IMR-90 (cell line): ENCODE results near the gene S1PR1. TPM values are rescaled to one million over a fixed set of nuclear protein-coding genes. Genes with fewer than 3 reads are reported as not detected.

Source experiments
- ATAC-seq: fragments of 200-7000 bp; cut with Tn5 transposase; 2 replicates; pipeline ENCODE4 v1.9.1; 2020; ENCODE audit warnings: low read depth, mild to moderate bottlenecking, moderate library complexity
- BruUV-seq: library from RNA; stranded (reverse); fragments of 400-500 nt; replicated peaks from 2 replicates; lab custom pipeline; 2021; lab: Mats Ljungman, UMichigan
- CTCF ChIA-PET: fragments of 300-600 bp; formaldehyde crosslinking; extraction: SDS; loops from one replicate; lab custom pipeline; 2021; ENCODE audit warnings: antibody characterized with exemption; lab: Yijun Ruan, JAX
- POLR2A ChIA-PET: fragments of 300-600 bp; sonication (Branson Sonifier 250); formaldehyde crosslinking; loops from one replicate; lab custom pipeline; 2022; ENCODE audit warnings: antibody characterized with exemption; ENCODE audit not compliant: unreplicated experiment; lab: Charles Lee
- DNase-seq: peaks from one replicate; pipeline ENCODE4 v3.0.0; 2013
- H2AFZ ChIP-seq: replicated peaks from 2 replicates; pipeline ENCODE3; 2013; ENCODE audit warnings: low read length, mild to moderate bottlenecking; ENCODE audit not compliant: poor library complexity
- H2AK5ac ChIP-seq: 2 replicates; pipeline ENCODE4 v1.6.1; 2013; ENCODE audit warnings: low read depth, low read length, inconsistent platforms
- H2AK9ac ChIP-seq: replicated peaks from 2 replicates; pipeline ENCODE3; 2013; ENCODE audit warnings: mild to moderate bottlenecking, low read depth, low read length, moderate library complexity; ENCODE audit not compliant: poor library complexity
- H2BK120ac ChIP-seq: 2 replicates; pipeline ENCODE4 v1.6.1; 2013; ENCODE audit warnings: low read depth, low read length, inconsistent platforms
- H2BK15ac ChIP-seq: 3 replicates; pipeline ENCODE4 v1.6.1; 2013; ENCODE audit warnings: low read depth, low read length, inconsistent platforms
- H2BK20ac ChIP-seq: 2 replicates; pipeline ENCODE4 v1.6.1; 2013; ENCODE audit warnings: low read depth, mild to moderate bottlenecking, inconsistent platforms, low read length, moderate library complexity
- H2BK5ac ChIP-seq: 2 replicates; pipeline ENCODE4 v1.6.1; 2013; ENCODE audit warnings: mild to moderate bottlenecking, low read depth, low read length, inconsistent platforms; ENCODE audit not compliant: poor library complexity, severe bottlenecking
- H3K14ac ChIP-seq: replicated peaks from 2 replicates; pipeline ENCODE4 v1.6.1; 2013; ENCODE audit warnings: low read depth, low read length, inconsistent platforms
- H3K18ac ChIP-seq: 2 replicates; pipeline ENCODE4 v1.6.1; 2013; ENCODE audit warnings: low read depth, low read length, control low read depth
- H3K23ac ChIP-seq: 2 replicates; pipeline ENCODE4 v1.6.1; 2013; ENCODE audit warnings: low read depth, low read length, inconsistent platforms
- H3K27ac ChIP-seq: 2 replicates; pipeline ENCODE4 v1.5.1; 2013; ENCODE audit warnings: mild to moderate bottlenecking, control low read depth, low read length; ENCODE audit not compliant: insufficient read depth
- H3K27me3 ChIP-seq: 2 replicates; pipeline ENCODE4 v1.6.1; 2013; ENCODE audit warnings: low read length; ENCODE audit not compliant: control insufficient read depth, insufficient read depth
- H3K36me3 ChIP-seq: 2 replicates; pipeline ENCODE4 v1.6.1; 2013; ENCODE audit warnings: low read length, mixed read lengths; ENCODE audit not compliant: control insufficient read depth, insufficient read depth
- H3K4ac ChIP-seq: 2 replicates; pipeline ENCODE4 v1.6.1; 2013; ENCODE audit warnings: low read depth, low read length, inconsistent platforms
- H3K4me1 ChIP-seq: 2 replicates; pipeline ENCODE4 v1.6.1; 2013; ENCODE audit warnings: low read length, mixed read lengths; ENCODE audit not compliant: control insufficient read depth, insufficient read depth
- H3K4me2 ChIP-seq: 2 replicates; pipeline ENCODE4 v1.6.1; 2013; ENCODE audit warnings: low read depth, mild to moderate bottlenecking, control low read depth, low read length, moderate library complexity
- H3K4me3 ChIP-seq: 2 replicates; pipeline ENCODE4 v1.5.1; 2013; ENCODE audit warnings: low read depth, mild to moderate bottlenecking, control low read depth, low read length, moderate library complexity; ENCODE audit not compliant: insufficient read depth
- H3K56ac ChIP-seq: 2 replicates; pipeline ENCODE4 v1.6.1; 2013; ENCODE audit warnings: low read length, inconsistent platforms; ENCODE audit not compliant: insufficient read depth; ENCODE audit errors: extremely low read depth
- H3K79me1 ChIP-seq, 2 experiments: 2 replicates each; pipeline ENCODE4 v1.6.1; 2013; ENCODE audit warnings: low read length in 2 of 2, inconsistent platforms in 1 of 2, low read depth in 1 of 2
- H3K9ac ChIP-seq: 2 replicates; pipeline ENCODE4 v1.6.1; 2013; ENCODE audit warnings: low read depth, low read length, control low read depth
- H3K9me1 ChIP-seq: 2 replicates; pipeline ENCODE4 v1.6.1; 2013; ENCODE audit warnings: low read length, inconsistent platforms; ENCODE audit not compliant: insufficient read depth
- H3K9me3 ChIP-seq: 2 replicates; pipeline ENCODE4 v1.6.1; 2013; ENCODE audit warnings: low read length; ENCODE audit not compliant: control insufficient read depth, insufficient read depth
- H4K20me1 ChIP-seq: 2 replicates; pipeline ENCODE4 v1.6.1; 2013; ENCODE audit warnings: low read length, inconsistent platforms; ENCODE audit not compliant: insufficient read depth
- H4K5ac ChIP-seq: 2 replicates; pipeline ENCODE4 v1.6.1; 2013; ENCODE audit warnings: mild to moderate bottlenecking, low read depth, low read length, control low read depth
- H4K8ac ChIP-seq, 2 experiments: 2 replicates each; pipeline ENCODE4 v1.6.1; 2013; ENCODE audit warnings: low read depth in 2 of 2, low read length in 2 of 2, control low read depth in 1 of 2, inconsistent platforms in 1 of 2
- H4K91ac ChIP-seq: 2 replicates; pipeline ENCODE4 v1.6.1; 2013; ENCODE audit warnings: low read depth, low read length, inconsistent platforms; ENCODE audit not compliant: insufficient read depth
- BHLHE40 ChIP-seq: fragments of 150-350 bp; IDR thresholded peaks from 2 replicates; pipeline ENCODE4 v1.6.1; 2016; ENCODE audit warnings: mild to moderate bottlenecking, low read depth, low read length
- CEBPB ChIP-seq: IDR thresholded peaks from 2 replicates; pipeline ENCODE4 v1.6.1; 2012; ENCODE audit warnings: low read depth, low read length, improper control_type of control experiment
- CHD1 ChIP-seq: IDR thresholded peaks from 2 replicates; pipeline ENCODE4 v1.6.1; 2012; ENCODE audit warnings: low read depth, low read length, improper control_type of control experiment
- CTCF ChIP-seq: conservative IDR thresholded peaks from 2 replicates; pipeline ENCODE4 v1.5.1; 2012; ENCODE audit warnings: mild to moderate bottlenecking, low read depth, low read length, improper control_type of control experiment
- FOS ChIP-seq: fragments of 150-350 bp; IDR thresholded peaks from 2 replicates; pipeline ENCODE4 v1.6.1; 2016; ENCODE audit warnings: low read depth, low read length
- MAFK ChIP-seq: IDR thresholded peaks from 2 replicates; pipeline ENCODE4 v1.6.1; 2012; ENCODE audit warnings: low read depth, low read length, improper control_type of control experiment
- MAZ ChIP-seq: IDR thresholded peaks from 2 replicates; pipeline ENCODE4 v1.6.1; 2012; ENCODE audit warnings: low read depth, mild to moderate bottlenecking, low read length, improper control_type of control experiment, moderate library complexity, borderline replicate concordance
- MXI1 ChIP-seq: IDR thresholded peaks from 2 replicates; pipeline ENCODE4 v1.6.1; 2012; ENCODE audit warnings: low read depth, mild to moderate bottlenecking, low read length, moderate library complexity, borderline replicate concordance
- NFE2L2 ChIP-seq: fragments of 150-350 bp; IDR thresholded peaks from 2 replicates; pipeline ENCODE4 v1.6.1; 2016; ENCODE audit warnings: low read depth, mild to moderate bottlenecking, low read length
- POLR2A ChIP-seq: IDR thresholded peaks from 2 replicates; pipeline ENCODE4 v1.6.1; 2012; ENCODE audit warnings: mild to moderate bottlenecking, low read depth, low read length
- RAD21 ChIP-seq: IDR thresholded peaks from 2 replicates; pipeline ENCODE4 v1.6.1; 2012; ENCODE audit warnings: low read length, improper control_type of control experiment
- RCOR1 ChIP-seq: IDR thresholded peaks from 2 replicates; pipeline ENCODE4 v1.6.1; 2012; ENCODE audit warnings: mild to moderate bottlenecking, low read length, improper control_type of control experiment; ENCODE audit not compliant: insufficient replicate concordance
- RFX5 ChIP-seq: IDR thresholded peaks from 2 replicates; pipeline ENCODE4 v1.8.0; 2012; ENCODE audit warnings: low read depth, mild to moderate bottlenecking, low read length, moderate library complexity
- SMC3 ChIP-seq: fragments of 150-350 bp; IDR thresholded peaks from 2 replicates; pipeline ENCODE4 v1.6.1; 2016; ENCODE audit warnings: low read depth, mild to moderate bottlenecking, antibody characterized with exemption, low read length, moderate library complexity
- USF2 ChIP-seq: fragments of 150-350 bp; IDR thresholded peaks from 2 replicates; pipeline ENCODE4 v1.6.1; 2017; ENCODE audit warnings: mild to moderate bottlenecking, antibody characterized with exemption, low read length, low read depth
- WGBS, 2 experiments: methylation state at CpG; one replicate each; pipeline versions ENCODE4 v1.1.5 to v1.1.7; 2013; ENCODE audit warnings: missing lambda C conversion rate in 2 of 2; ENCODE audit not compliant: insufficient read length in 1 of 2; ENCODE audit errors: extremely low coverage in 2 of 2; 5-methylcytosine and 5-hydroxymethylcytosine counted together
- dilution Hi-C: fragments of 300-500 bp; cut with HindIII; formaldehyde crosslinking; loops from one replicate; pipeline ENCODE4 v1.14.3; 2018; ENCODE audit warnings: low sequenced_read_pairs; ENCODE audit not compliant: unreplicated experiment
- in situ Hi-C: fragments of 300-500 bp; cut with MboI; formaldehyde crosslinking; loops from 3 replicates; pipeline ENCODE4 v1.14.3; 2019; ENCODE audit warnings: low sequenced_read_pairs, inconsistent platforms, mixed read lengths
- intact Hi-C: fragments of 100-400 bp; cut with micrococcal nuclease; formaldehyde crosslinking; loops from 2 replicates; pipeline ENCODE4 v1.10.0; 2022
- polyA plus RNA-seq, 3 experiments: library from polyadenylated mRNA; depleted of rRNA; stranded (reverse); fragments of >200 nt; gene quantifications; 2 replicates each; pipeline ENCODE4 v1.2.3, GENCODE V29; 2012; ENCODE audit warnings: low replicate concordance in 1 of 3
- total RNA-seq: library from RNA; depleted of rRNA; stranded (reverse); fragments of >200 nt; gene quantifications from 2 replicates; pipeline ENCODE4 v1.2.3, GENCODE V29; 2012
- TF ChIP-seq, protein P1 (sequence below): fragments of 150-350 bp; IDR thresholded peaks from 2 replicates; pipeline ENCODE4 v1.6.1; 2016; ENCODE audit warnings: low read depth, mild to moderate bottlenecking, low read length, moderate library complexity, borderline replicate concordance

The S1PR1 gene
- total and polyA plus RNA-seq, 2 of the 4 experiments (the other 2 are of a cell fraction) = 12.9 to 15.6 TPM

DNA sequence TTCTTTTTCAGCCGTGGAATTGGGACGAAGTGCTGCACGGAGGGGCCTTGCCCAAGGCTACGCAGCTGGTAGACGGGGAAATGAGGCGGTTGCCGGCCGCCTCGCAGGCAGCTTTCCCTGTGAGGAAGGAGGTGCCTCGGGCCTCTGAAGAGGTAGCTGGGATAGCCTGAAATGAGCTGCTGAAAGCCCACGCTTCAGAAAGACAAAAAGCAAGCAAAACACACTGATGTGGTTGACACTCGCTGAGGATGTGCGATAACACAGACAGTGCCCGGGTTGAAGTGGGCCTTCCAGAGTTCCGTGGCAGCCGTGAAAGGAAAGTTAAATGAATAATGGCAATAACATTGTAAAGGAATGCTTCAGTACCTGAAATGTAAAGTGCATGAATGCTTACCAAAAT, 47.2 kb downstream of the S1PR1 start:
- intact Hi-C loops = no loop called here
- peaks cover 23% of the 10 kb centered on the region for H3K27me3 ChIP-seq
- CTCF ChIA-PET = no interaction called here

More for the DNA sequence above, 47.2 kb downstream of the S1PR1 start:
- Histone ChIP-seq H4K5ac (no peak overlapping the region), H4K91ac (no peak overlapping the region), H4K20me1 (no peaks in the 10 kb centered on the region), H3K79me1 (no peaks in the 10 kb centered on the region), H2AK9ac (no peak overlapping the region), H4K8ac (no peak overlapping the region), H3K4me1 (peaks cover 2% of the 10 kb centered on the region), H3K4me3 (no peak overlapping the region), H3K56ac (no peak overlapping the region), H3K4ac (no peak overlapping the region), H2BK15ac (no peak overlapping the region), H3K9me3 (no peaks in the 10 kb centered on the region), H3K9ac (no peak overlapping the region), H3K14ac (no peak overlapping the region), H3K23ac (no peak overlapping the region), H3K36me3 (no peaks in the 10 kb centered on the region), H3K9me1 (no peaks in the 10 kb centered on the region), H2AK5ac (no peak overlapping the region), H3K27ac (no peak overlapping the region), H2BK20ac (no peak overlapping the region), H2AFZ (no peak overlapping the region), H3K4me2 (no peak overlapping the region), H3K18ac (no peak overlapping the region), H2BK5ac (no peak overlapping the region), H2BK120ac (no peak overlapping the region)
- in situ Hi-C loops = no loop called here
- dilution Hi-C loops = no loop called here
- POLR2A ChIA-PET = interaction anchor here (0.7 kb wide), 1 partner anchor 271 kb away, joined by 3 read pairs; no protein-coding TSS in a partner anchor
- no peak for DNase-seq
- 94% methylated on average over 5 of the region's 16 CpGs; no CpG with 5 or more reads in 1 of the 2 experiments for WGBS, 2 experiments
- BruUV-seq = no TSS peak
- no peak for TF ChIP-seq RCOR1
- no peak for TF ChIP-seq CHD1
- TF ChIP-seq SMC3 = no peak
- no peak for TF ChIP-seq MAZ
- TF ChIP-seq CEBPB = no peak
- TF ChIP-seq MXI1 = no peak
- TF ChIP-seq USF2 = no peak
- TF ChIP-seq RAD21 = no peak
- no peak for TF ChIP-seq FOS
- TF ChIP-seq, protein P1, sequence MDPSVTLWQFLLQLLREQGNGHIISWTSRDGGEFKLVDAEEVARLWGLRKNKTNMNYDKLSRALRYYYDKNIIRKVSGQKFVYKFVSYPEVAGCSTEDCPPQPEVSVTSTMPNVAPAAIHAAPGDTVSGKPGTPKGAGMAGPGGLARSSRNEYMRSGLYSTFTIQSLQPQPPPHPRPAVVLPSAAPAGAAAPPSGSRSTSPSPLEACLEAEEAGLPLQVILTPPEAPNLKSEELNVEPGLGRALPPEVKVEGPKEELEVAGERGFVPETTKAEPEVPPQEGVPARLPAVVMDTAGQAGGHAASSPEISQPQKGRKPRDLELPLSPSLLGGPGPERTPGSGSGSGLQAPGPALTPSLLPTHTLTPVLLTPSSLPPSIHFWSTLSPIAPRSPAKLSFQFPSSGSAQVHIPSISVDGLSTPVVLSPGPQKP = no peak
- TF ChIP-seq NFE2L2 = no peak
- TF ChIP-seq MAFK = no peak
- TF ChIP-seq CTCF = no peak
- TF ChIP-seq BHLHE40 = no peak
- no peak for TF ChIP-seq RFX5
- no peak for TF ChIP-seq POLR2A
- no peak for ATAC-seq
